Keratinocyte (primary cell): Measurements from ENCODE around the gene ICA1L. TPM values are rescaled to one million over a fixed set of nuclear protein-coding genes. Genes with fewer than 3 reads are reported as not detected.

Experiments used
- DNase-seq: peaks from one replicate; pipeline ENCODE4 v3.0.0-alpha.2; 2011; ENCODE audit warnings: low read depth, missing footprints, low spot score
- FAIRE-seq: peaks from 2 replicates; lab custom pipeline; 2011; peaks lifted over from hg19 to GRCh38; lab: Jason Lieb, UNC
- H2AFZ ChIP-seq: 2 replicates; pipeline ENCODE4 v1.6.0; 2012; ENCODE audit warnings: low read length, control low read depth, inconsistent platforms; ENCODE audit not compliant: control insufficient read depth
- H3K27ac ChIP-seq: 2 replicates; pipeline ENCODE4 v1.5.1; 2011; ENCODE audit warnings: low read length; ENCODE audit not compliant: control insufficient read depth, insufficient read depth
- H3K27me3 ChIP-seq: 3 replicates; pipeline ENCODE4 v1.6.0; 2011; ENCODE audit warnings: low read length; ENCODE audit not compliant: control insufficient read depth, insufficient read depth; ENCODE audit errors: extremely low read depth
- H3K36me3 ChIP-seq, 2 experiments: 2 replicates in 1 of 2; 3 replicates in 1 of 2; pipeline ENCODE4 v1.5.1; 2011; ENCODE audit warnings: low read length in 2 of 2, mild to moderate bottlenecking in 1 of 2; ENCODE audit not compliant: control insufficient read depth in 2 of 2, insufficient read depth in 2 of 2; ENCODE audit errors: extremely low read depth in 1 of 2
- H3K4me1 ChIP-seq: 3 replicates; pipeline ENCODE4 v1.5.1; 2011; ENCODE audit warnings: low read length; ENCODE audit not compliant: control insufficient read depth, insufficient read depth; ENCODE audit errors: extremely low read depth
- H3K4me2 ChIP-seq: 3 replicates; pipeline ENCODE4 v1.6.0; 2011; ENCODE audit warnings: low read depth, low read length; ENCODE audit not compliant: control insufficient read depth, insufficient read depth; ENCODE audit errors: extremely low read depth
- H3K4me3 ChIP-seq, 3 experiments: fragments of 200-600 bp in 1 of 3; sonication (generic) in 1 of 3; 2 replicates in 2 of 3; 3 replicates in 1 of 3; pipeline ENCODE4 v1.5.1; 2011 to 2016; ENCODE audit warnings: low read length in 3 of 3, mild to moderate bottlenecking in 3 of 3, control low read depth in 2 of 3, inconsistent platforms in 1 of 3, low read depth in 1 of 3, mixed read lengths in 1 of 3, mixed run types in 1 of 3, moderate library complexity in 1 of 3; ENCODE audit not compliant: control insufficient read depth in 2 of 3, insufficient read depth in 2 of 3; ENCODE audit errors: extremely low read depth in 1 of 3
- H3K79me2 ChIP-seq: 2 replicates; pipeline ENCODE4 v1.6.0; 2012; ENCODE audit warnings: low read length; ENCODE audit not compliant: control insufficient read depth, insufficient read depth
- H3K9ac ChIP-seq: 3 replicates; pipeline ENCODE4 v1.6.0; 2011; ENCODE audit warnings: low read length; ENCODE audit not compliant: control insufficient read depth, insufficient read depth; ENCODE audit errors: extremely low read depth
- H3K9me1 ChIP-seq: 3 replicates; pipeline ENCODE4 v1.6.0; 2011; ENCODE audit warnings: low read length; ENCODE audit not compliant: control insufficient read depth, insufficient read depth; ENCODE audit errors: extremely low read depth
- H3K9me3 ChIP-seq: 2 replicates; pipeline ENCODE4 v1.5.1; 2012; ENCODE audit warnings: low read depth, low read length; ENCODE audit not compliant: control insufficient read depth
- H4K20me1 ChIP-seq: 3 replicates; pipeline ENCODE4 v1.6.0; 2011; ENCODE audit warnings: low read length; ENCODE audit not compliant: control insufficient read depth, insufficient read depth; ENCODE audit errors: extremely low read depth
- CTCF ChIP-seq, 3 experiments: IDR thresholded peaks in 1 of 3; conservative IDR thresholded peaks in 1 of 3; optimal IDR thresholded peaks in 1 of 3; 2 replicates in 2 of 3; 3 replicates in 1 of 3; pipeline versions ENCODE3 to v1.5.1; 2011; ENCODE audit warnings: low read length in 3 of 3, mild to moderate bottlenecking in 3 of 3, moderate library complexity in 2 of 3, control low read depth in 1 of 3, inconsistent platforms in 1 of 3; ENCODE audit not compliant: insufficient read depth in 2 of 3; ENCODE audit errors: extremely low read depth in 1 of 3
- EZH2 ChIP-seq: IDR thresholded peaks from one replicate; pipeline ENCODE4 v1.6.1; 2012; ENCODE audit warnings: inconsistent platforms, mild to moderate bottlenecking, low read length, moderate library complexity
- dilution Hi-C: fragments of 300-500 bp; cut with MboI; formaldehyde crosslinking; loops from one replicate; pipeline ENCODE4 v1.7.0; 2020; ENCODE audit warnings: low sequenced_read_pairs; ENCODE audit not compliant: extremely low pct_ligation_motif_present
- polyA plus RNA-seq, 5 experiments: library from polyadenylated mRNA; depleted of rRNA in 3 of 5; stranded (reverse) in 3 of 5; stranded (forward) in 1 of 5; unstranded in 1 of 5; fragments of >200 nt; gene quantifications; 1 replicate in 1 of 5; 2 replicates in 3 of 5; 3 replicates in 1 of 5; pipeline versions ENCODE4 v1.2.1 to v1.2.3, GENCODE V29; 2011 to 2012; ENCODE audit warnings: missing spikeins in 2 of 5, low read depth in 1 of 5, low replicate concordance in 1 of 5

ICA1L gene
- polyA plus RNA-seq, 1 donor (not counting 4 experiments of a cell fraction or from before 2014, with no cell fraction given) = 2.2 TPM

GRCh38 chr2:202885190-202885589 lies 13.6 kb upstream of the ICA1L start:
- H2AFZ ChIP-seq = no peak overlapping the region
- H4K20me1 ChIP-seq = no peaks in the 10 kb centered on the region
- TF ChIP-seq CTCF (optimal IDR thresholded peaks at IDR 0.05 in 1 of 3, IDR thresholded peaks at IDR 0.05 in 1 of 3, conservative IDR thresholded peaks at IDR 0.05 in 1 of 3; ENCODE audit: extremely low read depth in 1 of 3, insufficient read depth in 2 of 3, low read length in 3 of 3) = no peak
- no peak for TF ChIP-seq EZH2
- H3K79me2 ChIP-seq = no peaks in the 10 kb centered on the region
- no peak overlapping the region for H3K4me3 ChIP-seq
- DNase-seq (no peak), FAIRE-seq (no peak)
- H3K9ac ChIP-seq = no peak overlapping the region
- H3K27me3 ChIP-seq = no peaks in the 10 kb centered on the region
- peaks cover 8 to 9% of the 10 kb centered on the region in 2 experiments for H3K36me3 ChIP-seq
- no peak overlapping the region for H3K27ac ChIP-seq
- no peaks in the 10 kb centered on the region for H3K4me1 ChIP-seq
- no peak overlapping the region for H3K4me2 ChIP-seq
- no peaks in the 10 kb centered on the region for H3K9me3 ChIP-seq
- dilution Hi-C loops = no loop called here
- no peaks in the 10 kb centered on the region for H3K9me1 ChIP-seq

GRCh38 chr2:202883987-202884675 lies 12.6 kb upstream of the ICA1L start:
- Histone ChIP-seq H3K4me2 (no peak overlapping the region), H3K36me3 (peaks cover 8 to 9% of the 10 kb centered on the region in 2 experiments), H3K4me3 (no peak overlapping the region), H4K20me1 (no peaks in the 10 kb centered on the region), H3K79me2 (no peaks in the 10 kb centered on the region), H3K4me1 (no peaks in the 10 kb centered on the region), H3K9me3 (no peaks in the 10 kb centered on the region), H3K9me1 (no peaks in the 10 kb centered on the region), H3K27me3 (no peaks in the 10 kb centered on the region), H3K27ac (no peak overlapping the region), H3K9ac (no peak overlapping the region), H2AFZ (no peak overlapping the region)
- FAIRE-seq = no peak
- no peak for DNase-seq
- no peak for TF ChIP-seq CTCF (optimal IDR thresholded peaks at IDR 0.05 in 1 of 3, IDR thresholded peaks at IDR 0.05 in 1 of 3, conservative IDR thresholded peaks at IDR 0.05 in 1 of 3; ENCODE audit: extremely low read depth in 1 of 3, insufficient read depth in 2 of 3, low read length in 3 of 3)
- no peak for TF ChIP-seq EZH2
- dilution Hi-C loops = no loop called here
